OCI-LY1 (cell line): ENCODE measurements around the gene TJP1.

ENCODE experiments used
- H2AFZ ChIP-seq: fragments of 200-600 bp; sonication (generic), shearing (Covaris generic); 2 replicates; pipeline ENCODE4 v1.6.0; 2014; ENCODE audit warnings: antibody characterized with exemption, mild to moderate bottlenecking, low read length
- H3F3A ChIP-seq: fragments of 200-600 bp; sonication (generic), shearing (Covaris generic); 2 replicates; pipeline ENCODE4 v1.6.0; 2014; ENCODE audit warnings: mild to moderate bottlenecking, antibody characterized with exemption, low read length, moderate library complexity; ENCODE audit not compliant: insufficient read depth
- H3K27ac ChIP-seq: fragments of 200-600 bp; sonication (generic); 2 replicates; pipeline ENCODE4 v1.5.1; 2014; ENCODE audit warnings: low read length, mixed run types, mild to moderate bottlenecking, low read depth; ENCODE audit not compliant: poor library complexity, severe bottlenecking
- H3K27me3 ChIP-seq: fragments of 200-600 bp; sonication (generic); 2 replicates; pipeline ENCODE4 v1.6.0; 2014; ENCODE audit warnings: antibody characterized with exemption, mild to moderate bottlenecking, low read length, moderate library complexity; ENCODE audit not compliant: insufficient read depth
- H3K36me3 ChIP-seq: fragments of 200-600 bp; sonication (generic); 2 replicates; pipeline ENCODE4 v1.6.1; 2014; ENCODE audit warnings: mild to moderate bottlenecking, antibody characterized with exemption, low read length, moderate library complexity, mixed read lengths; ENCODE audit not compliant: insufficient read depth
- H3K4me1 ChIP-seq: fragments of 200-600 bp; sonication (generic); 2 replicates; pipeline ENCODE4 v1.5.1; 2014; ENCODE audit warnings: mild to moderate bottlenecking, low read length, moderate library complexity; ENCODE audit not compliant: insufficient read depth, severe bottlenecking
- H3K4me2 ChIP-seq: fragments of 200-600 bp; sonication (generic), shearing (Covaris generic); 2 replicates; pipeline ENCODE4 v1.6.1; 2014; ENCODE audit warnings: low read length
- H3K4me3 ChIP-seq: fragments of 200-600 bp; sonication (generic); 2 replicates; pipeline ENCODE4 v1.5.1; 2014; ENCODE audit warnings: low read length, low read depth, mild to moderate bottlenecking, mixed read lengths; ENCODE audit not compliant: poor library complexity, severe bottlenecking
- H3K79me2 ChIP-seq: fragments of 200-600 bp; shearing (Covaris generic); 2 replicates; pipeline ENCODE4 v1.6.1; 2016; ENCODE audit warnings: mixed run types, low read length, mixed read lengths; ENCODE audit not compliant: insufficient read depth
- H3K9ac ChIP-seq: fragments of 200-600 bp; sonication (generic), shearing (Covaris generic); 2 replicates; pipeline ENCODE4 v1.6.1; 2014; ENCODE audit warnings: mild to moderate bottlenecking, low read length, mixed read lengths
- H3K9me2 ChIP-seq: fragments of 200-600 bp; sonication (generic), shearing (Covaris generic); 2 replicates; pipeline ENCODE4 v1.6.1; 2014; ENCODE audit warnings: low read depth, mild to moderate bottlenecking, low read length, mixed read lengths
- H3K9me3 ChIP-seq: fragments of 200-600 bp; shearing (Covaris generic); 2 replicates; pipeline ENCODE4 v1.6.1; 2014; ENCODE audit warnings: low read length, mixed read lengths
- H4K20me1 ChIP-seq: fragments of 200-600 bp; sonication (generic), shearing (Covaris generic); 2 replicates; pipeline ENCODE4 v1.6.0; 2016; ENCODE audit warnings: mild to moderate bottlenecking, low read length; ENCODE audit not compliant: insufficient read depth
- CTCF ChIP-seq: fragments of 200-600 bp; sonication (generic), shearing (Covaris generic); IDR thresholded peaks from 2 replicates; pipeline ENCODE4 v1.5.1; 2017; ENCODE audit warnings: mild to moderate bottlenecking, antibody characterized with exemption, low read length, moderate library complexity, mixed read lengths
- EZH2 ChIP-seq: fragments of 200-600 bp; sonication (generic), shearing (Covaris generic); IDR thresholded peaks from 2 replicates; pipeline ENCODE4 v1.8.0; 2017; ENCODE audit warnings: borderline replicate concordance, mixed run types, mild to moderate bottlenecking, antibody characterized with exemption, low read length, moderate library complexity, mixed read lengths

The TJP1 gene

GRCh38 chr15:29812384-29812694 lies 9.9 kb downstream of the TJP1 start:
- no peak overlapping the region for H2AFZ ChIP-seq
- H3K9me2 ChIP-seq: no peaks in the 10 kb centered on the region
- no peak overlapping the region for H3K4me3 ChIP-seq
- no peaks in the 10 kb centered on the region for H3K4me1 ChIP-seq
- no peaks in the 10 kb centered on the region for H3F3A ChIP-seq
- H3K36me3 ChIP-seq: no peaks in the 10 kb centered on the region
- no peak overlapping the region for H3K9ac ChIP-seq
- no peaks in the 10 kb centered on the region for H3K27me3 ChIP-seq
- H3K9me3 ChIP-seq: no peaks in the 10 kb centered on the region
- no peak for TF ChIP-seq EZH2
- no peak for TF ChIP-seq CTCF
- no peak overlapping the region for H3K4me2 ChIP-seq
- no peak overlapping the region for H3K27ac ChIP-seq
- H3K79me2 ChIP-seq: no peaks in the 10 kb centered on the region
- H4K20me1 ChIP-seq: no peaks in the 10 kb centered on the region

GRCh38 chr15:29811691-29812383 lies 10.4 kb downstream of the TJP1 start:
- H3K27me3 ChIP-seq: no peaks in the 10 kb centered on the region
- no peaks in the 10 kb centered on the region for H3K9me2 ChIP-seq
- no peaks in the 10 kb centered on the region for H3K4me1 ChIP-seq
- H3K79me2 ChIP-seq: no peaks in the 10 kb centered on the region
- H3K36me3 ChIP-seq: no peaks in the 10 kb centered on the region
- H3K27ac ChIP-seq: no peak overlapping the region
- no peak overlapping the region for H3K4me2 ChIP-seq
- H4K20me1 ChIP-seq: no peaks in the 10 kb centered on the region
- H3K9me3 ChIP-seq: no peaks in the 10 kb centered on the region
- no peaks in the 10 kb centered on the region for H3F3A ChIP-seq
- no peak overlapping the region for H3K4me3 ChIP-seq
- no peak overlapping the region for H2AFZ ChIP-seq
- H3K9ac ChIP-seq: no peak overlapping the region
- TF ChIP-seq CTCF (no peak), EZH2 (no peak)

- Histone ChIP-seq H2AFZ (no peak overlapping the region), H3K9me3 (no peaks in the 10 kb centered on the region), H3K4me1 (no peaks in the 10 kb centered on the region), H3K36me3 (no peaks in the 10 kb centered on the region), H3K27me3 (no peaks in the 10 kb centered on the region), H3F3A (no peaks in the 10 kb centered on the region), H4K20me1 (no peaks in the 10 kb centered on the region), H3K79me2 (no peaks in the 10 kb centered on the region), H3K27ac (no peak overlapping the region), H3K9ac (no peak overlapping the region), H3K4me2 (no peak overlapping the region), H3K9me2 (no peaks in the 10 kb centered on the region), H3K4me3 (no peak overlapping the region)
- TF ChIP-seq CTCF (no peak), EZH2 (no peak)
These were observed 16.6 kb downstream of the TJP1 start for GRCh38 chr15:29805708-29806104.
